GM19025 (cell line): ENCODE data around the gene RPS6KA4.

Experiments
- ATAC-seq: cut with Tn5 transposase; IDR thresholded peaks from one replicate; pipeline ENCODE4 v1.9.1; 2021; ENCODE audit warnings: mild to moderate bottlenecking, low read depth, moderate library complexity; ENCODE audit not compliant: unreplicated experiment

Gene RPS6KA4

DNA sequence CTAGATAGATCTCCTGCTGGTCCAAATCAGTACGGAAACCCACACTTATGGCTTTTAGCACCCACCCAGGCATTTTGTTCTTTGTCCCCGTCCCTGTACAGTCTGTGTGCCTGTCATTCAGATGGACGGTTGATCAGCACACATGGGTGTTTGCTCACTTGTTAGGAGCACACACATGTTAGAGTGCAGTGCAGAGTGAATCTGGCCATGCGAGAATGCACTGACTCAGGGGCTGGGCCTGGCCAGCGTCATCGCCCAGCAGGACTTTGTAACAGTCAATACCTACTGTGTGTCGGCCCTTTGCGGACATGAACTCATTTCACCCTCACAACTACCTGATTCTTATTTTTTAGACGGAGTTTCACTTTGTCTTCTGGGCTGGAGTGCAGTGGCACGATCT is 3.4 kb downstream of the RPS6KA4 start:
- ATAC-seq: no peak

GRCh38 chr11:64364435-64364834 is 5.5 kb downstream of the RPS6KA4 start:
- ATAC-seq: no peak

GRCh38 chr11:64364911-64365310 is 5.9 kb downstream of the RPS6KA4 start:
- no peak for ATAC-seq

DNA sequence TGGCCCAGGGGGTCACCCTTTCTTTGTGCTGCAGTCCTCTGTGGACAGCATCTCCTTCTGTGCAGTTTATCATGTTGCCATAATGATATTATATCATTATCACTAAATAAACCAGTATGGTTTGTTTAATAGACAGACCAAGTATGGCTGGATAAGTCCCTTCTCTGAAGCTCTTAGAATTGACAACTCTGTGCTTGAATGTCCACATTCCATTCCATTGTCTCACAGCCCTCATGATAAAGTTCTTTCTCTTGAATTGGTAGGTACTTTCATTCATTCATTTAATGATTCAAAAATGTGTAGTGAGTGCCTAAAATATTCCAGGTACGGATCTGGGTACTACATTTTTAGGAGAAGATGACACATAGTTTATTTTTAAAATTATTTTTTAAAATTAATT is 7.8 kb downstream of the RPS6KA4 start:
- no peak for ATAC-seq

DNA sequence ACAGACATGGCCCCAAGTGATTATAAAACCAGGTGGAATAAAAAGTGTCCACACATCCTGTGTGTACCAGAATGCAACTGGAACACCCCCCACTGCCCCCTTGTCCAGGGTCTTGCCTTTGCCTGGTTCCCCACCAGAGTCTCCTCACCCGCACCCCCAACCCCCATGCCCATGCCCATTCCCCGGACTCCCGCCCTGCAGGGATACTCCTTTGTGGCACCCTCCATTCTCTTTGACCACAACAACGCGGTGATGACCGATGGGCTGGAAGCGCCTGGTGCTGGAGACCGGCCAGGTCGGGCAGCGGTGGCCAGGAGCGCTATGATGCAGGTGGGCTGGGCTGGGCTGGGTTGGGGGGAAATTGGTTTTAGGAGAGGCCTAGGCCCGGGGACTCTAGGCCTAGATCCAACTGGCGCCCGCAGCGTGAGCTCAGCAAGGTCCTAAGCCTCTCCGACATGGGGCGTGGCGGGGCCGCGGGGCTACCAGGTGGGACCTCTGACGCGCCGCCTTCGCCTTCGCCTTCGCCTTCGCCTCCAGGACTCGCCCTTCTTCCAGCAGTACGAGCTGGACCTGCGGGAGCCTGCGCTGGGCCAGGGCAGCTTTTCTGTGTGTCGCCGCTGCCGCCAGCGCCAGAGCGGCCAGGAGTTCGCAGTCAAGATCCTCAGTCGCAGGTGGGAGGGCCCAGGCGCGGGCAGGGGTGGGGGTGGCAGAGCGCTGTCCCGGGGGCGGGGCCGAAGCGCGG is 9.1 kb downstream of the RPS6KA4 start:
- no peak for ATAC-seq

DNA sequence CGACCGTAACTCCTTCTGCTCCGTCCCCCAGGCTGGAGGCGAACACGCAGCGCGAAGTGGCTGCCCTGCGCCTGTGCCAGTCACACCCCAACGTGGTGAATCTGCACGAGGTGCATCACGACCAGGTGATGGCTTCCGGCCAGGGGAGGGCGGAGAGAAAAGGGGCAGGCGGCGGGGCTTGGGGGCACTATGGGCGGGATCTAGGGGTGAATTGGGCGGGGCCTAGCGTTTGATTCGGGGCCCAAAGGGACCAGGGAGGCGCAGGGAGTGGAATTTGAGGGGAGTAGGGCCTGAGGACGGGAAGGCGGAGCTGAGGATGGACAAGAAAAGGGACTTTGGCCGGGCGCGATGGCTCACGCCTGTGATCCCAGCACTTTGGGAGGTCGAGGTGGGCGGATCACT is 9.7 kb downstream of the RPS6KA4 start:
- ATAC-seq: no peak

GRCh38 chr11:64369440-64370421 is 10.8 kb downstream of the RPS6KA4 start:
- no peak for ATAC-seq

GRCh38 chr11:64371201-64371600 is 12.2 kb downstream of the RPS6KA4 start:
- no peak for ATAC-seq

DNA sequence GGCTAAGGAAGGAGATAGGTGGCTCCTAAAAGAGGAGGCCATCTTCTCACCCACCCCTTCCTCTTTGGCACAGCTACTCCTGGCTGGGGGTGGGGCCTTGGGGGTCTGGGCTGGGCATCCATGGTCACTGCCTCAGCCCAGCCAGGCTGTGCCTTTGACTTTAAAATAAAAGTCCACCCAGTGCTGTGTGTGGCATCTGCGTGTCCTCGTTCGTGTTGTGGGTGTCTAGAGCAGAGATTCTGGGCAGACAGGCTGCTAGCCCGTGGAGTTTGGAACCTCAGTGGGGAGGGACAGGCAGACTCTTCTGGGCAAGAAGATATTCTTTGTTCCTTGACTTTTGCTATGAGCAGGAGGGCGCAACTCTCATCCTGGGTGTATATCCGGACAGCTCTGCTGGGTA is 13.1 kb downstream of the RPS6KA4 start:
- ATAC-seq: no peak

DNA sequence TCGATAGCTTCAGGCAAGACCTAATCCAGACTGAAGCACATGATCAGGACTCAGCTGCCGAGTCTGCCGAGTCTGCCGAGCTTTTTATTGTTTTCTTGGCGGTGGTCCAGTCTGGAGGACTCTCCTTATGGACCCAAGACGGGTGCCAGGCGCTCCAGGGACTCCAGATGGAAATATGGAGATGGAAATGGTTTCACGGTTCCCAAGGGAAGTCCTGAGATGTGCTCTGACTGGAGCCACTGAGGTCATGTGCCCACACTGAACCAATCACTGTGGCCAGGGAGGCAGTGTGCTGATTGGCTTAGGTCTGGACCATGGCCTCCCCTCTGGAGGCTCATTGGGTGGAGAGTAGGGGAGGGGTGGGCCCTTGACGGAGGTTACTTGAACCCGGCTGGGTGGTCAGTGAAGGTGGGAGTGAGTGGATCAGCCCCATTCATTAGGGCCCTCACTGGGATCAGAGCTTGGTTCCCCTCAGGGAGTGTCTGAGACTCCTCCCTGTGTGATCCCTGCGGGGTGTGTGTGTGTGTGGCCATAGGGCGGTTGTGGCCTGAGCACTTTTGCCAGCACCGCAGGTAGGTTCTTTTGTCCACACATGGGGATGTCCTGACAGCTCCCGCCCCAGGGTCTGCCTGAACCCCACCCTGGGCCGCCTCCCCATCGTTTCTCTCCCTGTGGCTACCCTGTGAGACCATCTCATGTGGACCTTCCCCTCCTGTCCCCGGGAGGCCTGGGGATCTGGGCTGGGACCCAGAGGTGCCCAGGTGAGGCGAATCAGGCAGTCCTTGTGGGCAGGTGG is 14.0 kb downstream of the RPS6KA4 start:
- no peak for ATAC-seq

DNA sequence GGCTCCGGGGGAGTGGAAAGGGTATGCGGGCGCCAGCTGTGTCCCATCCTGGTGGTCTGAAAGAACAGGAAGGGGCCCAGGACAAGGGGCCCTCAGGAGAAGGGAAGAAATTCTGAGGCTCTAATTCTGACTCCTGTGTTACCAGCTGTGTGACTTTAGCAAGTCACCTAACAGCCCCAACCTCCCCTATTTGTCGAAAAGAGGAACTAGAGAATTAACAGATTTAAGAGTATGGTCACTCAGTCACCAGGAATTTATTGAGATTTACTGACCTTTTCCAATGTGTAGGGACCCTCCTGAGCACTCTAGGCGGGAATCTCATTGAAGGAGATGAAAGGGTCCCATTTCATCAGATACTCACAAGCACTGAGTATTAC is 14.6 kb downstream of the RPS6KA4 start:
- no peak for ATAC-seq

GRCh38 chr11:64376071-64376470 is 17.1 kb downstream of the RPS6KA4 start:
- ATAC-seq: no peak

- no peak for ATAC-seq
These were observed 19.4 kb downstream of the RPS6KA4 start for GRCh38 chr11:64378335-64378880.

DNA sequence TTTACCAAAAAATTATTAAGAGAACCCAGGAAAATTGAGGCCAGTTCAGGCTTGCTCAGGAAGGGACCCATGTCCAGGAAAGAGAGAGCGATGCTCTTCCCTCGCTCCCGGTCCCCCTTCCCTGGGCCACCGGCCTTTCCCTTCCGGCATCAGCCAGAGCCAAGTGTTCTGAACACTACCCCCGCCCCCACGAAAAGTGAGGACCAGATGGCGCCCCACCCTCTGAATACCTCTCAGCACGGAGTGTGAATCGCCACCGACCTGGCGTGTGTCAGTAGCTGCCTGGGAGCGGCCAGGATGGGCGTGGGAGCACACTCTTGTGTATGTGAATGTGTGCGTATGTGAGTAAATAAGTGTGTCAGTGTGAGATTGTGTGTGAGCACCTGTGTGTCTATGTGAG is 20.2 kb downstream of the RPS6KA4 start:
- ATAC-seq: no peak

DNA sequence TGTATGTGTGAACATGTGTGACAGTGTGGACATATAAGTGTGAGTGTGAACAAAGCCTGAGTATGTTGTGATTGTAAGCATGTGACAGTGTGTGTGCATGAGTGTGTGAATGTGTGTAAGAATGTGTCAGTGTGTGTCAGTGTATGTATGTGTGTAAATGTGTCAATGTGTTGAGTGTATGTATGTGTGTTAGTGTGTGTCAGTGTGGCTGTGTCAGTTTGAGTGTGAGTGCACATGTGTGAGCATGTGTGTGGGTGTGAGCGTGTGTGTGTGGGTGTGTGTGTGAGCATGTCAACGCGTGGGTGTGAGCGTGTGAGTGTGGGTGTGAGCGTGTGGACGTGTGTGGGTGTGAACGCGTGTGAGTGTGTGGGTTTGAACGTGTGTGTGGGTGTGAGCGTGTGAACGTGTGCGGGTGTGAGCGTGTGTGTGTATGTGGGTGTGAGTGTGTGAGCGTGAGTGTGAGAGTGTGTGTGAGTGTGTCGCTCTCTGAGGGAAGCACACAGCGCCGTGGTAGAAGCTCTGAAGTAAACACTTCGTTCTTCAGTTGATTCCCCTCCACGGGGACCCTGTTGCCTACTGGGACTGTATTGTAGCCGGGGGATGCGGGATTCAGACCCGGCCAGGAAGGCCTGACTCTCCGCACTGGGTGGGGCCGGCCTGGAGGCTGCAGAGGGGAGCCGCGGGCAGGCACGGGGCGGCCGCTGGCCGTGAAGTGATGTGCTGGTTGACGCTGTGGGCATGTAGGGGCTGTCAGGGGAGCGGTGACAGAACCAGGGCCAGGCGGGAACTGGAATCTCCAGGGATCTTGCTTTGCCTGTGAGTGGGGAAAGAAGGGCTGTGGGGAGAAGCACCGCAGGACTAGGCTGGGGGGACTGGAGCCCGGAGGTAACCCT is 21.1 kb downstream of the RPS6KA4 start:
- ATAC-seq: no peak

DNA sequence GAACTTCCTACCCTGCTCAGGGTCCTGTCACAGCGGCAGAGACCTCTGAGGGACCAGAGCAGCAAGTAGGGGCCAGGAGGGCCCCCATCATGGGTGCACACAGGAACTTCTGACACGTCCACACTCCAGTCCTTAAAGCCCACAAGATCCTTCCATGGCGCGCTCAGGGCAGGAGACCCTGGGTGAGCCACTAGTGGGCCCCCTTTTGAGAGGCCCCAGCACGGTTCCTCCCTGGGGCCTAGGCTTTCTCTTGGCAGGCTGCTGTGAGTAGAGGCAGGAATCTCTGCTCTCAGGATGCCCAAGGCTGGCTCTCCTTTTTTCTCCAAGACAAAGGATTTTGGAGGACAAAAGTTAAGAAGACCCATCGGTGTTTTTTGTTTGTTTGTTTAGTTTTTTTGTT is 22.4 kb downstream of the RPS6KA4 start:
- ATAC-seq: no peak

- no peak for ATAC-seq
These were observed 23.1 kb downstream of the RPS6KA4 start for GRCh38 chr11:64382047-64382446.

DNA sequence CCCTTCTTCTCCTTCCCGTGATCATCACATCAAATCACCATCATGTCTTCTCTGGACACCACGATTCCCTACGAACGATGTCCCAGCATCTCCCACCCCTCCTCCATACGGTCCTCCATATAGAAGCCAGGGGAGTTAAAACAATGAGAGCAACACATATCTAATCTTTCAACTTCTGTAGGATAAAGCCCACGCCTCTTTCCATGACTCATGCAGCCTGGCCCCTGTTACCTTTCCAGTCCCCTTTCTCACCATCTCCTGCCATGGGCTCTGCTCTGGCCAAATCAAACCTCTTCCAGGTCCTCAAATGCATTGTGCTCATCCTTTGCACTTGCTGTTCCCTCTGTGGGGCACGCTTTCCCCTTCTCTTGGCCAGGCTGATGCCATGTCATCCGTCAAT is 23.6 kb downstream of the RPS6KA4 start:
- no peak for ATAC-seq

DNA sequence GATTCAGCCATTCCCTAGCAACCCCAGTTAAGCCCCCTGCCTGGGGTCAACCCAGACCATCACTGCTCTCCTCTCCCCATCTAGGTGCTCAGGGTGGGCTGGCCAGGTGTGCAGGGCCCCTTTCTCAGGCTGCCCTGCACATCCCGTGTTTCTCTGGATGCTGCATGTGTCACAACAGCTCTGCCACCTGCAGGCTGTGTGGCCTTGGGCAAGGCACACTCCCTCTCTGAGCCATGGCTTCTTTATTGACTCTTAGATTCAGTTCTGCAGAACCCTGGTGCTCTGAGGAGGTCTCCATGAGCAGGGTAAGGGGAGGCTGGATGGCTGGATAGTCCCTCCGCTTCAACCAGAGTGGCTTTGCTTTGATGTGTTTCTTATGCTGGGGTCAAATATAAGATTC is 24.6 kb downstream of the RPS6KA4 start:
- ATAC-seq: no peak
